Thyroid gland (tissue), 4 donors: ENCODE results near the gene LRRC74B.

ENCODE experiments used
- POLR2A ChIP-seq, 2 donors: fragments of 450-650 bp; IDR thresholded peaks; one replicate each; pipeline ENCODE4 v1.6.1; 2017; ENCODE audit warnings: antibody characterized with exemption in 2 of 2, mild to moderate bottlenecking in 2 of 2, moderate library complexity in 1 of 2
- TF ChIP-seq, protein P1 (sequence below), 6 experiments: fragments of 200-600 bp in 3 of 6; fragments of 450-650 bp in 3 of 6; sonication (generic) in 3 of 6; IDR thresholded peaks; one replicate each; pipeline ENCODE4 v1.5.1; 2016 to 2019; ENCODE audit warnings: antibody characterized with exemption in 6 of 6, mild to moderate bottlenecking in 2 of 6, inconsistent platforms in 1 of 6, moderate library complexity in 1 of 6

- TF ChIP-seq, protein P1, sequence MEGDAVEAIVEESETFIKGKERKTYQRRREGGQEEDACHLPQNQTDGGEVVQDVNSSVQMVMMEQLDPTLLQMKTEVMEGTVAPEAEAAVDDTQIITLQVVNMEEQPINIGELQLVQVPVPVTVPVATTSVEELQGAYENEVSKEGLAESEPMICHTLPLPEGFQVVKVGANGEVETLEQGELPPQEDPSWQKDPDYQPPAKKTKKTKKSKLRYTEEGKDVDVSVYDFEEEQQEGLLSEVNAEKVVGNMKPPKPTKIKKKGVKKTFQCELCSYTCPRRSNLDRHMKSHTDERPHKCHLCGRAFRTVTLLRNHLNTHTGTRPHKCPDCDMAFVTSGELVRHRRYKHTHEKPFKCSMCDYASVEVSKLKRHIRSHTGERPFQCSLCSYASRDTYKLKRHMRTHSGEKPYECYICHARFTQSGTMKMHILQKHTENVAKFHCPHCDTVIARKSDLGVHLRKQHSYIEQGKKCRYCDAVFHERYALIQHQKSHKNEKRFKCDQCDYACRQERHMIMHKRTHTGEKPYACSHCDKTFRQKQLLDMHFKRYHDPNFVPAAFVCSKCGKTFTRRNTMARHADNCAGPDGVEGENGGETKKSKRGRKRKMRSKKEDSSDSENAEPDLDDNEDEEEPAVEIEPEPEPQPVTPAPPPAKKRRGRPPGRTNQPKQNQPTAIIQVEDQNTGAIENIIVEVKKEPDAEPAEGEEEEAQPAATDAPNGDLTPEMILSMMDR (IDR thresholded peaks at IDR 0.05): no peak
- no peak for TF ChIP-seq POLR2A (IDR thresholded peaks at IDR 0.05)
These were observed 21.5 kb downstream of the LRRC74B start for GRCh38 chr22:21067075-21067900.
